Stimulated activated CD8-positive, alpha-beta memory T cell treated with anti-CD3 and anti-CD28 coated beads, Interleukin-2, amount 100 ng/mL, for 48 hours (primary cell): ENCODE data around the gene TXN2.
"Not testable (repeated sequence)": the region's sequence is repeated elsewhere in the genome, so short reads cannot be mapped to it uniquely, and the experiment has no call there.

ENCODE experiments used
- DNase-seq, 2 donors: peaks; one replicate each; pipeline ENCODE4 v3.0.0-alpha.2; 2020; ENCODE audit warnings: low read depth in 2 of 2

The TXN2 gene, protein sequence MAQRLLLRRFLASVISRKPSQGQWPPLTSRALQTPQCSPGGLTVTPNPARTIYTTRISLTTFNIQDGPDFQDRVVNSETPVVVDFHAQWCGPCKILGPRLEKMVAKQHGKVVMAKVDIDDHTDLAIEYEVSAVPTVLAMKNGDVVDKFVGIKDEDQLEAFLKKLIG

GRCh38 chr22:36481393-36482168 is at the start of gene TXN2:
Gene TXN2 (minus strand): TSS chr22:36481640. CDS start chr22:36480837, 803 bp downstream.
- peak; percentile 94 to 97 for DNase-seq

- peak; percentile 92 to 96 for DNase-seq
These were observed 47.6 kb upstream of the TXN2 start, which contains the start of gene EIF3D for GRCh38 chr22:36528795-36529751. Gene EIF3D (minus strand): TSS chr22:36529166. CDS start chr22:36526121, 3,045 bp downstream.

DNA sequence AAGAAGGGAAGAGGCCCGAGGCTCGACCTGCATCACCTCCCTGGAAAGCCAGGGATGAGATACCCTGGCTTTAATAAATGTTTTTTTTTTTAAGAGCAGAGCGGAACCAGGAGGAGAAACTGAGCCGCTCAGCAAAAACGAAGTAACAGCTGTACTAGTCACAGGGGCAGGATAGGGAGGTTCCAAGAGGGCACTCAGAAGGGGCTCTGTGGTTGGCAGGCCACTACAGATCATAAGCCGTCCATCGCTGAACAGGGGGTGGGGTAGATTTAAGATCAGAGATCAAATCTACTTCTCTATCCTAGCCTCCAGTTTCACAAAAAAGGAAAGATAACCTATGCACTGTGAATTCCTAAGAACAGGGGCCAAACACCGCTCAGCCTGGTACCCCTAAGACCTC is 46.9 kb upstream of the TXN2 start:
- DNase-seq = no peak

DNA sequence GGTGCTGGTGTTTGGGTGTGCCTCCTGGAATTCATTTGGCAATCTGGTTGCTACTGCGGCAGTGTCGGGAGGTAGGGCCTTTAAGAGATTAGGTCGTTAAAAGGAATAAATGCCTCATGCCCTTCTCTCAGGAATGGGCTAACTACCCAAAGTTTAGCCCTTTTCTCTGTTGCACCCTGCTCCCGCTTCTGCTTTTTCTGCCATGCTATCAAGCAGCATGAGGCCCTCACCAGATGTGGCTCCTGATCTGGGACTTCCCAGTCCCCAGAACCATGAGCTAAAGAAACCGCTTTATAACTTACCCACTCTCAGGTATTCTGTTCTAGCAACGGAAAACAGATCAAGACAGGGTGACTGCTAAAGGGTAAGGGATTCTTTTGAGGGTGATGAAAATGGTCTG is 41.2 kb upstream of the TXN2 start:
- no peak for DNase-seq

DNA sequence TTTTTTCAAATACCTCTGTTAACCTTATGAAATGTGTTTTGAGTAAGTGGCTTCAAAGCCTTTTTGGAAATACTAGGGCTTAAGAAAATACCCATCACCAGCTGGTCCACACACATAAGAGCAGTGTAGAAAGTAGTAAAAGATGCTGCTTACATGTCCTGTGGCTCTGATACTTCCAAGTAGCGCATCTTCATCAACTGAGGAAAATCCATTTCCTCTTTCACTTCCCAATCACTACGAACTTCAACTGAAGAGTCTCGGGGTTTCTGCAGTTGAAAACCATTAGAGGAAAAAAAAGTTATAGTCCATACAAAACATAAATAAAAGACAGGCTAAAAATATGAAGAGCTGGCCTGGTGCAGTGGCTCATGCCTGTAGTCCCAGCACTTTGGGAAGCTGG is 39.0 kb upstream of the TXN2 start:
- no peak for DNase-seq

GRCh38 chr22:36519906-36520305 is 38.5 kb upstream of the TXN2 start:
- not testable (repeated sequence) for DNase-seq

- no peak for DNase-seq
These were observed 33.3 kb upstream of the TXN2 start for GRCh38 chr22:36514766-36515165.

- DNase-seq = no peak
These were observed 31.6 kb upstream of the TXN2 start for GRCh38 chr22:36512991-36513390.

DNA sequence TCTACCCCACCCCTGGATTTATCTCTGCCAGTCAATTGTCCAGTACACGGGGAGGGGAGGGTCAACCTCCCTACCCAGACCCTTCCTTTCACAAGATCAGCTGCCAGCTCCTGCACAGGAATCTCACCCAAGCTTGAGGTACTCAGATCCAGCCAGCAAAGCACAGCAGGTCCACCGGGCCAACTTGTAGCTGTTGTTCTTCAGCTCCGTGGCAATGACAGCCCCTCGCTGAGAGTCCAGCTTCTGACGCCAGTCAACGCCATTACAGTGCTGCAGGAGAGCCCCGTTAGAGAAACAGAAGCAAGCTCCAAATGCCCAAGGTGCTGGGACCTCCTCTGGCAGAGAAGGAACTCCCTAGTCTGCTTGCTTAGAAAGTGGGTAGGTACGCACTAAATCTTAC is 30.9 kb upstream of the TXN2 start:
- no peak for DNase-seq

DNA sequence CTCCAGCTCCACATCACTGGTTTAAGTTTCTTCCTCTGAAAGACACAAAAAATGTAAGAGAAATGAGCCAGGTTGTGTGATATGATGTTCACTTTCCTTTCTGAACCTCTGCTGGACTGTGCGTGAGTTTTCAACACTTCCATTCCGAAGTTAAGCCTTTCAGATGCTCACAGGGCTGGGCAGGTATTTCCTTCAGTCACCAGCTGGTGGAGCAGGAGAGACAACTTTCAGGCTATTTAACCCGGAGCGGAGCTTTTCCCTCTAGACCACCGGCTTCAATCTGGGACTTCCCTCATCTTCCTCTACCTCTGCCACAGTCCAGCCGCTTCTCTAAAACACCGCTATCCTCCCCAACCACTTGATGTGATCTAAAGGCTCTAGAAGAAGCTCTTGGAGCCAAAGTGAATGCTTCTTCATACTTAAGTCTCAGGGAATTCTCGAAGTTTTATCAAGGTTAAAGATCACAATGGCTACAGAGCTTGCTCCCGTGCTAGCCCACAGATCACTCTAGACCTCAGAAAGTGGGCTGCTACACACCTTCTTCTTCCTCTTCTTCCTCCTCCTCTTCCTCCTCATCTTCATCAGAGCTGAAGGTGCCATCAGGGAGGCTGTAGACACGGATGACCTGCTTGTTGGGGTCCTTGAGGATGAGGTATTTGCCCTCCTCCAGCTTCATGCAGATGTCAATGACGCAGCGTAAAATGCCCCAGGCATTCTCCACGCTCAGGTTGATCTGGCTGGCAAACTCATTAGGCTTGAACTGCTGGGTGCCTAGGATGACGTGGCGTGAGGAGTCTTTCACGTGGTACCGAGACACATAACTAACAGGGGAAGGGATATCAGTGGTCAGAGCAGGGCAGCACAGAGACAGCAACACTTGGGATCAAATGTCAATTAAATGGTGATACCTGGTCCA is 29.8 kb upstream of the TXN2 start:
- no peak for DNase-seq

DNA sequence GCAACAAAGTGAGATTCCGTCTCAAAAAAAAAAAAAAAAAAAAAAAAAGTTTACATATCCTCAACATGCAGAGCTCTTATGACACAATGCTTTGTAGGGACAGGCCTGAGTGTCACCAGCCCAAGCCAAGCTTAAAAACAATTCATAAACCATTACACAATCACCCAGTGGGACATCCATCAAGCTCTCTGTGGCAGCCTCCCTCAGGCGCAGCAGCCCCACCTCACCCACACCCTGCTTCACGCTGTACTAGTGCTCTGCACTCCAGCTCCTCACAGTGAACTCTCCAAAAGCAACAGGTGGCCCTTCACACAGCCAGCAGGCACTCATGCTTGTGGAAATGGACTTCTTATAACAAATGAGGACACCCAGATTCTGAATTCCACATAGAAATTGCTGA is 28.9 kb upstream of the TXN2 start:
- DNase-seq = no peak

- DNase-seq = no peak
These were observed 26.1 kb upstream of the TXN2 start for GRCh38 chr22:36507518-36508010.

GRCh38 chr22:36506637-36507517 is 25.4 kb upstream of the TXN2 start, which contains the start of gene FOXRED2:
Gene FOXRED2 (minus strand): TSS chr22:36507040. CDS start chr22:36506422, 618 bp downstream.
- peak; percentile 81 to 87 for DNase-seq

- no peak for DNase-seq
These were observed 24.7 kb upstream of the TXN2 start for GRCh38 chr22:36505998-36506635.

DNA sequence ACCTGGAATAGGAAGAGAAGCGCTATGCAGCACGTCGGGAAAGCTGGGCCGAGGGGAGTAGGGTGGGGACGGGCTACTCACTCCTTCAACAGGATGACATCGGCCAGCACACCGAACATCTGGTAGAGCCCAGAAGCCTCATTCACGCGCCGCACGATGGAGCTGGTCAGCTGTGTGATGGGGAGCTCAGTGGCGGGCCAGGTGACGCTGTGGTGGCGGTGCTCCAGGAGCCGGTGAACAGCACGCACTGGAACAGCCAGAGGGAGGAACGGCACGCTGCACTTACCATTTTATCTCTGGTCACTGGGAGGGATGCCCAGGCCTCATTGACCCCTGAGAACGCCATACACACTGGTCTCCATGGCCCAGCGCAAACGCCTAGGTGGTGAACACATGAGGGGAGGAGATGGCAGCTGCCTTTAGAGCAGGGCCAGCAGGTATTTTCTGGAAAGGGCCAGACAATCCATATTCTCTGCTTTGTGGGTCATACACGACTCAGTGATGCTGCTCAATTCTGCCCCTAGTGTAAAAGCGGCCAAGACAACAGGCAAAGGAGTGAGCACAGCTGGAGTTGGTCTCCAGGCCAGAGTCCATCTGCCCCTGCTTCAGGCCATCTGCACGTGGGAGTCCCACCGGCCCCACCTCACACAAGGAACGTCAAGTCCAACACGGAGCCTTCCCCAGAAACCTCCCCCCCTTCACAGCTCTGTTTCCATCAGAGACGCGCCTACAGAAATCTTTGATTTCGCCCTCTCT is 16.6 kb upstream of the TXN2 start:
- DNase-seq = no peak

GRCh38 chr22:36493690-36494110 is 12.3 kb upstream of the TXN2 start:
- no peak for DNase-seq

DNA sequence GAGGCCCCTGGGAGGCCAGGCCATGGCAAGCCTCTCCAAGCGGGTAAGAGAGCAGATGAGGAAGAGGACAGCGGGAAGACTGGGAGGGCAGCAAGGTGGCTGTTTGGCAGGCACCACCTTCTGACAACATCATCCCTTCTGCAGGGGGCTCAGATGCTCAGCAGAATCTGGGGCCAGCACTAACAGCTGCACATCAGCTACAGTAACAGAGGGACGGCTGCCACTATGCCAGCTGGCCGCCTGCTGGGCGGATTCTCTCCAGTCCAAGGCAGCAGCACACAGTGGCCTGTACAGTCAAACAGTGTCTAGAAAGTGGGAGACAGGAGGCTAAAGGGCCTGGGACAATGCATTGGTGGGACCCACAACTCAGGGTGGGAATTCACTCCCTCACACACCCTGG is 10.7 kb upstream of the TXN2 start:
- no peak for DNase-seq

GRCh38 chr22:36491155-36491554 is 9.7 kb upstream of the TXN2 start:
- no peak for DNase-seq
